ENCODE measurements around the gene C8G.

C8G gene

DNA sequence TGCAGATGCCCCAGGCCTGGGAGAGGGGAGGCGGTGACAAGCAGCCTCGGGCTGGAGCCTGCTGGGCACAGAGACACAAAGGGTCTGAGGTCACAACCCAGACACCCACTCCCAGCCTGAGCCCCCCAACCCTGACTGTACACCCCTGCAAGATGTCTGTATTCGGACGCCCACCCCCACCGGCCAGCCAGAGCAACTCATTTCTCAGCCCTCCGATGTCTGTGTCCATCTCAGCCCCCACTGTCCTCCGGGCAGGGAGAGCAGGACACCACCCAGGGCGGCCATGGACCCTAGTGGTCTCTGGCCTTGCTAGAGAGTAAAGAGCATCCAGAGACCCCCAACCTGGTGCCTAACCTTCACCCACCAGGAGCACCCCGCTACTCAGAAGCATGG lies 10.9 kb downstream of the C8G start:
- DNase-seq: no peak

DNA sequence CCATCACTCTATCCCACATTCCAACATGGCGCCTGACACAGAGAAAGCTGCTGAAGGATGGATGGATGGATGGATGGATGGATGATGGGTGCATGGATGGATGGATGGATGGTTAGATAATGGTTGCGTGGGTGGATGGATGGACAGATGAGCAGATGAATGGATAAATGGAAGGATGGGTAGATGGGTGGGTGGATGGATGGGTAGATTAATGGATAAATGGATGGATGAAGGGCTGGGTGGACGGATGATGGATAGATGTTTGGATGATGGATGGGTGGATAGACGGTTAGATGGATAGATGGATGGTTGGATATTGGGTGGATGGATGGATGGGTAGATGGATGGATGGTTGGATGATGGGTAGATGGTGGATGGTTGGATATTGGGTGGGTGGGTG lies 11.6 kb downstream of the C8G start:
- no peak for DNase-seq

DNA sequence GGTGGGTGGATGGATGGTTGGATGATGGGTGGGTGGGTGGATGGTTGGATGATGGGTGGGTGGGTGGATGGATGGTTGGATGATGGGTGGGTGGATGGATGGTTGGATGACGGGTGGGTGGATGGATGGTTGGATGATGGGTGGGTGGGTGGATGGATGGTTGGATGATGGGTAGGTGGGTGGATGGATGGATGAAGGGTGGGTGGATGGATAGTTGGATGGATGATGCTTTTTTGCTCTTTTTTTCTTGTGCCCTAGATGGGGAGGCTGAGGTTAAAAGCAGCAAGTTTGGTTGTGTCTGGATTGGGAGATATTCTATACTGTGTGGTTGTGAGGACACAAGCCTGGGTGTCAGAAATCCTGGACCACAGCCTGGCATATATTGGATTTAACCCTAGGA lies 12.4 kb downstream of the C8G start:
- DNase-seq: no peak

DNA sequence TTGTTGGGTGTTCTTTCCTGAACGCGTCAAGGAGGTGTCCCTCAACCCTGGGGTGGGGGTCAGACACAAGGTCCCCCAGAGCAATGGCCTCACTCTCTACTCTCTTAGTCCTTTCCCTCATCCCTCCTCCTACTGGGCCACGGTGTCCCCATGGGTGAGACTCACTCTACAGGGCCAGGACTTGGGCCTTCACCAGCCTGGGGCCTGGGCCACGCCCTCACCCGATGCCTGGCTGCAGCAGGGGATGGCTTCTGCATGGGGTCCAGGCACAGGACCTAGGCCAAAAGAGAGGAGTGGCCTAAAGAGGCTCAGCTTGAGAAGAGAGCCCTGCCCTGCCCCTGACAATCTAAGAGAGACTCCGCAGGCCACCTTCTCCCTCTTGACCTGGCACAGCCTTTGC lies 12.9 kb downstream of the C8G start:
- no peak for DNase-seq

DNA sequence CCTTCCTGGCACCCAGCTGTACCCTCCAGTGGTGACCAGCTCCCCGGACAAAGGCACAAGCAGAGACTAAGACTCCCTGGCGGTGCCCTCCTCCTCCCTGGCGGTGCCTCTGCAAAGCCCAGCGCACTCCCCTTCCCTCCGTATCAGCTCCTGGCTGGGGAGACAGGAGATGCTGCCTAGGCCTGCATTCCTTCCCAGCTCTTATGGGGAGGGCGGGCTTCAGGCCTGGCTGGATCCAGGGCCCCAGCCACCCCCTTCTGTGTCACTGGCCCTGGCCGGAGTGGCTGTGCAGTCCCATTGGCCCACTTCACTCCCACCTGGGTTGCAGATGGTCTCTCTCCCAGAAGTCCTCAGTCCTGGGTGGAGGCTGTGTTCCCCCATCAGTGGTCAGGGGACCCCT lies 13.4 kb downstream of the C8G start:
- no peak for DNase-seq

DNA sequence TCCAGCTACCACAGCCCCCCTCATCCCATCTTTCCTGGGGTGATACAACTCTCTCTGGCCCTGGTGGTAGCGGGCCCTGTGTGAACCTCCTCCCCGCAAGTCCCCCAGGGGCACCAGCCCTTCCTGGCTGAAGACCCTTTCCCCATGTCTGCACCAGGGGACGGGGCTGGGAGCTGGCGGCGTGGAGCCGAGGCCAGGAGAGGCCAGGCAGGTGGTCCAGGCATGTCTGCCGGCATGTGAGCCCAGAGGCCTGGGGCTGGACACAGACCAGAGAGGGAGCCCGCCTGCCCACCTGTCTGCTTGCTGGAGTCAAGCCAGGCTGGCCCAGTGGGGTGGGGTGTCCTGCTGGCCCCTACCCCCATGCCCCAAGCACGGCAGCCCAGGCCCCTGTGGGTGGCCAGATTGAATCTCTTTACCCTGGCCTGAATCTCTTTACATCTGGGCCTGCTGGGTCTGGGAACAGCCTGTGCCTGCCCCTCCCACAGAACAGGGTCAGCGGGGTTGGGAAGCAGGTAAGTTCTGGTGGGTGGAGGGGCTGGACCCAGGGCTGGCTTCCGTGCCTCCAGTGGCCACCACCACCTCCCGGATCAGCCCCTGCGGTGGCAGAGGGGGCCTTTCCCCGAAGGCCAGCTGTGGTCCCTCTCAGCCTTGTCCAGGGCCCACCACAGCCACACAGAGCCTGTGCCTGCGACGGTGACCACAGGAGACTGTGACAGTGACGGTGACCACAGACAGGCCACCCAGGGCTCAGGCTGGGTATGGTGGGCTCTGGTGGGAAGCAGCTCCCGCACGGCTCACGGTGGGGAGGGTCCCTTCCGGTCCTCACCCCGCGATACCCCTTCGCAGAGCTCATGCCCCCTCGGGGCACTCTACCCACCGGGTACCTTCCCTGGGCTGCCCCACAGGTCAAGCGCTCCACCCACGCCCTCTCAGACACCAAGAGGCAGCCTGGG lies 14.1 kb downstream of the C8G start:
- DNase-seq: no peak

DNA sequence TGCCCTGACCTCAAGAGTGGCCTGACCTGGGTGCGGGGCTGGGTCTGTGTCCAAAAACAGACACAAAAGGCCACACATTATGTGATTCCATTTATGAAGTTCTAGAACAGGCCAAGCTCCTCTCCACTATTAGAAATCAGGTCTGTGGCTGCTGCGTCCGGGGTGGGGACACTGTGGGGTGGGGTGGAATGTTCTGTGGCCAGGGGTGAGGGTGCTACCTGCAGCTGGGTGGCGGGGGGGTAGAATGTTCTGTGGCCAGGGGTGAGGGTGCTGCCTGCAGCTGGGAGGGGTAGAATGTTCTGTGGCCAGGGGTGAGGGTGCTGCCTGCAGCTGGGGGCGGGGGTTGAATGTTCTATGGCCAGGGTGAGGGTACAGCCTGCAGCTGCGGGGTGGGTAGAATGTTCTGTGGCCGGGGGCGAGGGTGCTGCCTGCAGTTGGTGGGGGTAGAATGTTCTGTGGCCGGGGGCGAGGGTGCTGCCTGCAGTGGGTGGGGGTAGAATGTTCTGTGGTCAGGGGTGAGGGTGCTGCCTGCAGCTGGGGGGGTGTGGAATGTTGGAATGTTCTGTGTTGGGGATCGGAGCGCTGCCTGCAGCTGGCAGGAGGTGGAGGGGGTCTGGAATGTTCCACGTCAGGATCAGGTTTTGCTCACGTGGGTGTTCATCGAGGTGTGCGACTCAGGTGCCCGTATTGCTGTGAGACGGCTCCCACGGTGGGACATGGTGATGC lies 15.3 kb downstream of the C8G start:
- no peak for DNase-seq

DNA sequence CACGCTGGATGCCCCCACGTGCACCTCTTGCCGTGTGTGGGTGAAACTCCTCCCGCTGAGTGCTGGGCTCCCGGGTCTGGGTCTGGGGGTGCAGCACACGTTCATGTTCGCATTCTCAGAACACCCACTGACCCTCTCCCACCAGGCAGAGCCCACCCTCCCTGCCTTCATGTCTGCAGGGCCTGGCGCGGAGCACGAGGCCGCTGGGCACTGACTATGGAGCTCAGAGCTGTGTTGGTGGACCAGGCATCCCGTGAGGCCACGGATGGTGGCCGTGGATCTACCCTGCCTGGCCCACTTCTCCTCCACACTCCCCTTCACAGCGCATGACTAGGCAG lies 15.9 kb downstream of the C8G start:
- DNase-seq: no peak

DNA sequence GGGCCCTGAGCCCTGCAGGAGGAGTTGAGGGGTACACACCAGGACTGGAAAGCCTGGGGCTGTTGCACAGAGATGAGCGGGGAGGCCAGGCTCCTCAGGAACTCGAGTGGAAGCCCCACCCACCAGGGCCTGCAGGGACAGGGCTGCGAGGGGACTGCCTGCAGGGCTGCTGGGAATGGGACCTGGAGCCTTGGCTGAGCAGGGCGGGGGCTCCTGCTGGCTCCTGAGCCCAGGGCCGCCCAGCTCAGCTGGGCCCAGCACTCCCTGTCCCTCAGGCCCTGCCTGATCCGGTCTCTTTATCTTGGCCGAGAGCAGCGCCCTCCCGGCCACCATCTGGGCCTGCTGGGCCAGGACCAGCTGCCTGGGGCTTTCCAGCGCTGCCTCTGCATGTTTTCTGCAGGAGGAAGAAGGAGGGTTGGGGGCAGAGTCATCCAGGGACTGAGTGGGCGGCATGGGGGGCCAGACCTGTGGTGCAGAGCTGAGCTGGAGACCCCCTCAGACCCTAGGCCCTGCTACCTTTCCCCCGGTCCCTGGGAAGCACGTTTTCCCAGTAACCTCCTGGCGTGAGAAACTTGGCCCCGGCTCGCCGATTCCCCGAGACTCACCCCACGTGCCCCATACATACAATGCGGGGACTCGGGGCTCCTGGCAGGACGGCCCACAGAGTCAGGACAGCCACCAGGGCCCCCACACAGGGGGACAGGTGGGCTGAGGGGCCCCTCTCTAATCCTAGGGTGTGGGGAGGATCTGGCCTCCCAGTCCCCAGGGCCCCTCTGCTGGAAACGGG lies 16.4 kb downstream of the C8G start:
- DNase-seq: no peak

DNA sequence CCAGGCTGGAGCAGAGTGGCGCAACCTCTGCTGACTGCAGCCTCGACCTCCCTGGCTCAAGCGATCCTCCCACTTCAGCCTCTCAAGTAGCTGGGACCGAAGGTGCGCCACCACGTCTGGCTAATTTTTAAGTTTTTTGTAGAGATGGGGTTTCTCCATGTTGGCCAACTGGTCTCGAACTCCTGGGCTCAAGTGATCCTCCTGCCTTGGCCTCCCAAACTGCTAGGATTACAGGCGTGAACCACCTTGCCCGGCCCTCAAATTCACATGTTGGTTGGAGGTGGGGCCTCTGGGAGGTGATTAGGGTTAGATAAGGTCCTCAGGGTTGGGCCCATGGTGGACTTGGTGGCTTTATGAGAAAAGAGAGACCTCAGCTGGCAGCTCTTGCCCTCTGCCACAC lies 17.1 kb downstream of the C8G start:
- DNase-seq: no peak

DNA sequence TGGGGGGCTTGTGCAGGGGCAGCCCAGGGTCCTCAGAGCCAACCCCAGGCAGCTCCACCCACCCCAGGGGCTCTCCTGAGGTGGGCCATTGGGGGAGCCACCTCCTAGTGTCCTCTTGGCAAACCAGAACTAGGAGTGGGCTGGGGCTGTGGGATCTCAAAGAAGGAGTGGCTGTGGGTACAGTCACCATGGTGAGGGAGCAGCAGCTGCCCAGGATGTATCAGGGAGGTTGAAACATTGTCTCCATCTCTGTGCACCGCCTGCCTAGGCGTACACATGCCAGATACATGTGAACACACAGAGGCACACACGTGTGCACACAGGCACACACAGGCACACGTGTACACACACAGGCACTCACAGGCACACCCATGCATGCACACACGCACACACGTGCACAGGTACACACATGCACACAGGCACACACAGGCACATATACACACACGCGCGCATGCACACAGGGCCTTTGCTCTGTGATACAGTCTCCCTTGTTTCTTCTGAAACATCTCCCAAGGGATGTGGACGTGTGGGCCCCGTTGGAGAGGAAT lies 17.7 kb downstream of the C8G start:
- no peak for DNase-seq

DNA sequence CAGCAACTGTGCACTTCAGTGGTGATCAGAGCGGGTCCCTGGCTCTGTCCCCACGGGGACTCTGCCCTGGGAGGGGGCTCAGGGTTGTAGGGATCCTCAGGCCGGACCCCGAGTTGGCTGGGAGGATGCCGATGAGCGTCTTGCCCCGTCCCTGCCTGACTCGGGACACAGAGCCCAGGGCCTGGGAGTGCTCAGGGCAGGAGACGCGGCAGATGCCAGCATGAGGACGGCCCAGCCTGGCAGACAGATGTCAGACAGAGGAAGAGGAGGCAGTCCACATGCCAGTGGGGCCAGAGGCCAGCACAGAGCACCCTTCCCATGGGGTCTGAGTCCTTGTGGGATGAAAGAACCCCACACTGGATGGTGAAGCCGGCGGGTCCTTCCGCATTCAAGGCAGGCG lies 18.3 kb downstream of the C8G start:
- DNase-seq: no peak

DNA sequence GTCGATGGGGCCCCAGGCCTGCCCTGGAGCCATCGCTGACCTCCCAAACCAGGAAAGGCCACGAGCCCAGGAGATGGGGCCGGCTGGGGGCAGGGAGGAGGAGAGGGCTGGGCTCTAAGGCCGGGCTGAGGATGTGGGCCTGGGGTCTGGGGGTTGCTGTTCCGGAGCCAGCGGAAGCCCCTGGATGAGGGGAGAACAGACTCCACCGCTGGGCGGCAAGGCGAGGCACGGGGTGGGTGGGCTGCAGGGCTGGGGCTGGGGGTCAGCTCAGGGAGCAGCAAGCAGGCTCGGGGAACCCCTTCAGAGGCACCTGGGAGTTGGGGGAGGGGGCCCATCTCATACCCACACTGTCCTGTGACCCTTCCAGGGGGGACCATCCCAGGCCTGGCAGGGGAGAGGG lies 18.7 kb downstream of the C8G start:
- DNase-seq: no peak

DNA sequence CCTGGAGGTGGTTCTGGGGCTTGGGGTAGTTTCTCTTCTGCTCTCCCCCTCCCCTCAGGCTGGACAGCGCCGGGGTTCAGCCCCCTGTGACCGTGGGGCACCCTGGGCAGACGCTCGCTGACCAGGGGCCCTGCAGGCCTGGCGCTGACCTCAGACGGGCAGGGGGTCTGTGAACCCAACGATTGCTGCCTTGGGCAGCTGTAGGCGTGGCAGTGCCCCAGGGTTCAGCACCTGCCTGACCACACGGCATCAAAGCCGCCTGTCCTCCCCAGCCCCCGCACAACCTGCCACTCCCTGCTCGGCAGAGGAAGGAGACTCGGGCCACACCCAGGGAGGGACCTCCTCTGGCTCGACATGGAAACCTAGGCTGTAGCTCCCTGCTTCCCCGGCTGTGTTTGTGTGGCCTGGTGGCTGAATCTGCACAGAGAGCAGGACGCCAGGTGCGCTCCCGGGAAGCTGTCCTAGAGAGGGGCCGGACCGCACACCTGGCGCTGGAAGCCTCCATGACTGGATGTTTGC lies 19.2 kb downstream of the C8G start:
- DNase-seq: no peak

DNA sequence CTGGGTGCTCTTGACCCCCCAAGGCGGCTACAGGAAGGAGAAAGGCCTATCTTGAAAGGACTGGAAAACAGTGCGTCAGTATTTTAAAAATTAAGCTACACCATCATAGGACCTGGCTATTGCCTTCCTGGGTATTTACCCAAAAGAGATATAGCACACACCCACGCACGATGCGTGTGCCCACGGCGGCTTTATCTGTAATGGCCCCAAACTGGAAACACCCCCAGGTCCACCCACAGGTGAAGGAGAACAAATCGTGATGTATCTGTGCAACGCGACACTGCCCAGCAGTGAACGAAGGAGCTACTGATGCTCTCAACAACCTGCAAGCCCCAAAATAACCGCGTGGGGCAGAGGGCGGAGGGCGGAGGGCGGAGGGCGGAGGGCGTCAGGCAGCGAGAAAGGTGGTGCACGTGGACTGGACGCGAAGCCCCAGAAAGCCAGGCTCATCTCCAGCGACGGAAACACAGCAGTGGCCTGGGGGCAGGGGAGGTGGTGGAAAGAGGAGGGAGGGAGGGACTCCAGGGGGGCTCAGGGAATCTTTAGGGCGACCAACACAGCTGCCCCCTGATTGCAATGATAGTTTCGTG lies 19.9 kb downstream of the C8G start:
- no peak for DNase-seq

DNA sequence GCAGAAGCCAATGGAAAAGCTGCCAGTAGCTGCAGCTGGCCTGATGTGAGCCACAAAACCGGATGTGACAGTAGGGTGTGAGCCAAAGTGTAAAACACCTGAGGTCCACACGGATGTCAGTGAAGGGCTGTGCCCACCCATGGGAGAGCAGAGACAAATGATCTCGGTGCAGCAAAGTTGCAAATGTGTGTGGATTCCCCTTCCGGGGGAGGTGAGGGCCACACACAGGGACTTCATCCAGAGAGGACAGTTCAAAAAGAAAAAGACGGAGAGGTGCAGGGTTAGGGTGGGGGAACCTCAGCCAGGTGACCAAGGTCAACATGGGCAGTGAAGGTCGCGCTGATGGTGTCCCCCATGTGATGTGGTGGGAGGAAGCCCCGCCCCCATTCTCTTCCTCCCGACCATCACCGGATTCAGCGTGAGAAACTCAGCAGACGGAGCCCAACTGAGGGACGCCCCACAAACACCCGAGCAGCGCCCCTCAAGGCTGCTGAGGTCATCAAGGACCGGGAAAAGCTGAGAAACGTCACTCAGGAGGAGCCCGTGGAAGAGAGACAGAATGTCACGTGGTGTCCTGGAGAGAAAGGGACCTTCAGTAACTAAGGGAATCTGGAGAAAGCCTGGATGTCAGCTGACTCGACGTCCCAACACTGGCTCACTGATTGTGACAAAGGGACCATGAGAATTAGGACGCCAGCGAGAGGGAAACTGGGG lies 20.9 kb downstream of the C8G start:
- no peak for DNase-seq

DNA sequence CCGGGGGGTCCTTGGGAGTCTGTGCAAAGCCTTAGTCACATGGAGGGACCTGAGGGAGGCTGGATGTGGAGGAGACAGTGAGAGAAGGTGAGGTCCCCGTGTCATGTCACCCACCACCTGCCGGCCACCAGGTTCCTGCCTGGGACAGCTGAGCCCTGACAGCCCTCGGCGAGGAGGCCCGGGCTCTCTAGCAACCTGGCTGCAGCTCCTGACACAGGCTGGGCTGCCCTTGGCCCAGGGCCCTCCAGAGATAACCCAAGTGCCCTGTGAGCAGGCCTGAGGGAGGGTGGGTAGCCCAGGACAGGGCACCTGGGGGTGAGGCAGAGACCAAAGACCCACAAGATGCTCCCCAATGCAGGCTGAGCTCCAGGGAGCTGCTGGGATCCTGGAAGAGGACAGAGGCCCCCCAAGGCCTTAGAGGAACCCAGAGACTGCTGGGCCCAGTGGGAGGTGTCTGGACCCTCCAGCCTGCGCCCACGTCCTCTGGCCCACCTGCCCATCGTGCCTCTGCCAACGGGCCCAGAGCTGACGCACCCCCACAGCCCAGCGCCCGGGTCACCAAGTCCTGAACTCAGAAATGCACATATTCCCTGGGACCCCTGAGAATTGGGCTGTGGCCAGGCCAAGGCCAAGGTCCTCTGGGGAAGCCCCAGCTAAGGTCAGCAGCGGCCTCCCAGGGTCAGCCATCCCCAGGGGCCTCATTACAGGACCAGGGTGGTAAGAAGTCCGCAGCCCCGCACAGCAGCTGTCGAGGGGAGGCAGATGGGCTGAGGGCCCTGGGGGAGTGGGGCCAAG lies 23.5 kb downstream of the C8G start:
- DNase-seq: no peak

DNA sequence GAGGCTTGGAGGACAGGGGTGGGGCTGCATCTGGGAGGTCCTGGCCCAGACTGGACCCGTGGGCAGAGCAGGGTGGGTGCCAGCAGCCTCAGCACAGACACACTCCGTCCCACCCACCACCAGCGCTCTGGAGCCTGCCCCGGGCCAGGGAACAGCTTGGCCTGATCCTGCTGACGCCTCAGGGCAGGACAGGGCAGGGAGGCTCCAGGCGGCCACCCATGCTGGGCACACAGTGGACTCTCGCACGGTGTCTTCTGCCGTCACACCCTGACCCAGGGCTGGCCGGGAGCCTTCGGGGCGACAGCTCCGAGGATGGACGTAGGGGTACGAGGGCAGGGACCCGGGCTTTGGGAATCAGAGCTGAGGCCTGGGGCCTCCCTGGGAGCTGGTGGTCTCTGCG lies 24.1 kb downstream of the C8G start:
- DNase-seq: no peak

DNA sequence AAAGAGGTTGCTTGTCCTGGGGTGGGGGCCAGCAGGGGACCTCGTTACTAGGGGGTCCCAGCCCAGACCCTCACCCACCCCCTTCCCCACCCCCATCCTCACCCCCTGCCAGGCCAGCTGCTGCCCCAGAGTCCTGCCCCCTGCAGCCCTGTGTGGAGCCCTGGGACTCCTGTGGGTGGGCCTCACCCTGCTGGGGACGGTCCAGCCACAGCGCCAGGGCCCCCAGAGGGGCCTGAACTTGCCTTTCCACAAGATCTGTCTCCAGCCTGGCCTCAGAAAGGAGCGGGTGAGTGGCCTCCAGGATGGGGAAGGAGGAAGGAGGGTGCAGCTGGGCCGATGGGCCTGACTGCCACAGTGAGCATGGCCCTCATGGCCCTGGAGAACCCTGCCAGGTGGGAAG lies 24.7 kb downstream of the C8G start:
- DNase-seq: no peak

DNA sequence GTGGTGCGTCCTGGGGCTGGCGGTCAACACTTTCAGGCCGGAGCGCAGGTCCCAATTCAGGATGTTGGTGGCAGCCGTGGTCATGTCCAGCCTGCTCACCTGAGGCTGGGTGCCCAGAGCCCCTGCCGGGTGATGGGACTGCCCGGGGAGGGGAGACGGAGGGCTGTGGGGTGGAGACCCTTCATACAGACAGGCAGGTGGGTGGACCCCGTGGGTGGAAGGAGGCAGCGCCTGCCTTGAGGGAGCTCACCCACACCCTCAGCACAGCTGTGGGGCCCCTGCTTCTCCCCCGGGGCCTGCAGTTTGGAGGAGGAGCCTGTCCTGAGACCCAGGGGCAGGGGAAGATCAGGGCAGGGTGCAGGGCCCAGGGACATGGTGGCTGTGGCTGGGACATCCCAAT lies 25.3 kb downstream of the C8G start:
- DNase-seq: no peak

DNA sequence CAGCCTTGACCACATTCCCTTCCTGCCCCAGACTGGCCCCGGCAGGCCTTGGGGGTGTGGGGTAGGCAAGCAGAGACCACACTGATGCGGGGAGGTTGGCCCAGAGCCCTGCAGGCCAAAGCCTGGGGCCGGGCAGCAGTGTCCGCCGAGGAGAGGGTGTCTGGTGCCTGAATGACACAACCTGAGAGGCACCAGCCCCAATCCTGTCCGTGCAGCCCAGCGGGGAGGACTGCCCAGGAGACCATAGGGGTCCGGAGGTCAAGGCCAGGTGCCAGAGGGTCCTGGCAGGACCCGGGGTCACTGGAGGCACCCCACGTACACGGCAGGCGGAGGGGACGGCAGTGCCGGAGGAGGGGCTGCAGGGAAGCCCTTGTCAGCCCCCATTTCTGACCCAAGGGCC lies 26.7 kb downstream of the C8G start:
- no peak for DNase-seq
